ENCODE data around the gene NGFR.

DNA sequence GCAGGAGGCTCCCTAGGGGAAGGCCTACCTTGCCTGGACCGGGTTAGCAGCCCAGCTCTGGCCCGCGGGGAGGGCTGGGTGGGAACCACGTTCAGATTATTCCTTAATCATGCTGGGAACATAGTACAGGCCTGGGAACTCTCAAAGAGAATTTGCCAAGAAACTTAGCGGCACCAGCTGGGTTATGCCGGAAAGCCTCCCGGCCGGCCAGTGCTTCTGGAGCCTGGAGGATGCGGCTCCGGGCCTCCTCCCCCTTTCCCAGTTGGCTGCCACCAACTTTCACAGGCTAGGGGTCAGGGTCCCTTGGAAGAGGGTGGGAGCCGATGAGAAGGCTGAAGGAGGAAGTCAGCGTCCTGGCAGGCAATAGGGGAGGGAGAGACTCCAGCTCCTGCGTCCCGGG is 10.8 kb downstream of the NGFR start:
- TF ChIP-seq EZH2 (IDR thresholded peaks at IDR 0.05; ENCODE audit: insufficient read depth, poor library complexity, severe bottlenecking) (no peak), EZH2phosphoT487 (IDR thresholded peaks at IDR 0.05; ENCODE audit: insufficient read depth, low read depth) (no peak)
